ENCODE data around the gene CDH1.
A peak's percentile ranks its signal among the peaks of the same experiment; 100 is the strongest.

The CDH1 gene

DNA sequence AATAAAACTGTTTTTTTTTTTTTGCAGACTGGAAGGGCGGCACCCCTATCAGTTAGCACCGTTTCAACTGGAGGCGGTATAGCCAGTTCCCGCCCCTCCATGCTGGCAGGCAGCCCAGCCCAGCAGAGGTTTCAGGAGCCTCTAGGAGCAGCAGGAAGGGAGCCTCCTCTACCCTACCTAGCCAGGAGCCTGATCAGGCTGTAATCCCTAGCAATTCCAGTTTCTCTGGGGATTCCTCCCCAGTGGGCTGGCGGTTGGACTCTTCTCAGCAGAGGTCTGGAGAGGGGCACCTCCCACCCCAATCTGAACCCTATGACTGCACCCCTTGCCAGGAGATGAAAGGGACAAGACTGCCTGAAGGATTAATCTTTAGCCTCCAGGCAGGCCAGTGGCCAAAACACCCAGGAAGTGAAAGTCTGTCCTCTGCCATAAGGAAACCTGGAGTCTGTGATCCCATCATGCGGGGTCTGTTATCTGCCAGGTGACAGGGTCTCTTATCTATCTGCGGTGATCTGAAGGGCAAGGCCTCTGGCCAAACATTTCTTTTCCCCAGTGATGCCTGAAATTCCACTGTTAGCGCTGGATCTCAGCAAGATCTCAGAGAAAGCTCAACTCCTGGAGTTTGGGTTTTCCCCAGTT is 4.9 kb upstream of the CDH1 start:
- peak overlapping the region; percentile 62 for H3K27ac ChIP-seq
- no peak for TF ChIP-seq ZFX (IDR thresholded peaks at IDR 0.05; ENCODE audit: borderline replicate concordance)
- TF ChIP-seq, protein P1, sequence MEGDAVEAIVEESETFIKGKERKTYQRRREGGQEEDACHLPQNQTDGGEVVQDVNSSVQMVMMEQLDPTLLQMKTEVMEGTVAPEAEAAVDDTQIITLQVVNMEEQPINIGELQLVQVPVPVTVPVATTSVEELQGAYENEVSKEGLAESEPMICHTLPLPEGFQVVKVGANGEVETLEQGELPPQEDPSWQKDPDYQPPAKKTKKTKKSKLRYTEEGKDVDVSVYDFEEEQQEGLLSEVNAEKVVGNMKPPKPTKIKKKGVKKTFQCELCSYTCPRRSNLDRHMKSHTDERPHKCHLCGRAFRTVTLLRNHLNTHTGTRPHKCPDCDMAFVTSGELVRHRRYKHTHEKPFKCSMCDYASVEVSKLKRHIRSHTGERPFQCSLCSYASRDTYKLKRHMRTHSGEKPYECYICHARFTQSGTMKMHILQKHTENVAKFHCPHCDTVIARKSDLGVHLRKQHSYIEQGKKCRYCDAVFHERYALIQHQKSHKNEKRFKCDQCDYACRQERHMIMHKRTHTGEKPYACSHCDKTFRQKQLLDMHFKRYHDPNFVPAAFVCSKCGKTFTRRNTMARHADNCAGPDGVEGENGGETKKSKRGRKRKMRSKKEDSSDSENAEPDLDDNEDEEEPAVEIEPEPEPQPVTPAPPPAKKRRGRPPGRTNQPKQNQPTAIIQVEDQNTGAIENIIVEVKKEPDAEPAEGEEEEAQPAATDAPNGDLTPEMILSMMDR (IDR thresholded peaks at IDR 0.05): no peak

DNA sequence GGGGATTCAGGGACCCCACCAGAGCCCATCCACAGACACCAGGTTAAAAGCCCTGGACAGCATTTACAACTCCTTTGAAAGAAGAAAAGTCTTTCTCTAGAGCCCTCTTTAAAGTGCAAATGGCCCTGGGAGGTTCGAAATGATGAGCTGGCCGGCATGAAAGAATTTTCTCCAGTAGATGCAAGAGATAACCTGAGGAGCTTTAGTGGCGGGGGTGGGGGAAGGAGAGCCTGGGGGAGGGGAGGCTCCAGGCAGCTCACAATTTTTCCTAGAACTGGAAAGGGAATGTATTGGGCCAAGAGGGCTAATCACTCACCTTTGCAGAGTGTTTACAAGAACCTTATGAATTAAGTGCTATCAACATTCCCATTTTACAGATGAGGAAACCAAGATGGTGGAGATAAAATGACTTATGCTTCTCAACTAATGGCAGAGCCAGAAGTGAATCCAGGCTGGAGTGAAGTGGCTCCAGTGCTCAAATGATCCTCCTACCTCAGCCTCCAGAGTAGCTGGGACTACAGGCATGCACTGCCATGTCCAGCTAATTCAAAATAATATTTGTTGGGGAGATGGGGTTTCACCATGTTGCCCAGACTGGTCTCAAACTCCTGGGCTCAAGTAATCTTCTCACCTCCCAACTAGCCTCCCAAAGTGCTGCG is 4.2 kb upstream of the CDH1 start:
- peak overlapping the region; percentile 62 for H3K27ac ChIP-seq
- TF ChIP-seq, protein P1 (IDR thresholded peaks at IDR 0.05): no peak
- no peak for TF ChIP-seq ZFX (IDR thresholded peaks at IDR 0.05; ENCODE audit: borderline replicate concordance)

DNA sequence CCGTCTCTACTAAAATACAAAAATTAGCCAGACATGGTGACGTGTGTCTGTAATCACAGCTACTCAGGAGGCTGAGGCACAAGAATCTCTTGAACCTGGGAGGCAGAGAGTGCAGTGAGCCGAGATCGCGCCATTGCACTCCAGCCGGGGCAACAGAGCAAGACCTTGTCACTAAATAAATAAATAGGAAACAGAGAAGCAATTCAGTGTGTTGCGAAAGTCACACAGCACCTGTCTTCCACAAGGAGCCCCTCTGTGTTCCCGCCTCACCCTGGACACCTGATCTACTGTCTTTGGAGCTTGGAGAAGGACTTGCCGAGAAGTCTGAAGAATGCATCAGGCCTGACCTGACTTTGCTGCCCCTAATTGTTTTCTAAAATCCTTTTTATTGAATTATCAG is 3.5 kb upstream of the CDH1 start:
- no peak overlapping the region for H3K27ac ChIP-seq
- no peak for TF ChIP-seq ZFX (IDR thresholded peaks at IDR 0.05; ENCODE audit: borderline replicate concordance)
- TF ChIP-seq, protein P1 (IDR thresholded peaks at IDR 0.05): no peak

DNA sequence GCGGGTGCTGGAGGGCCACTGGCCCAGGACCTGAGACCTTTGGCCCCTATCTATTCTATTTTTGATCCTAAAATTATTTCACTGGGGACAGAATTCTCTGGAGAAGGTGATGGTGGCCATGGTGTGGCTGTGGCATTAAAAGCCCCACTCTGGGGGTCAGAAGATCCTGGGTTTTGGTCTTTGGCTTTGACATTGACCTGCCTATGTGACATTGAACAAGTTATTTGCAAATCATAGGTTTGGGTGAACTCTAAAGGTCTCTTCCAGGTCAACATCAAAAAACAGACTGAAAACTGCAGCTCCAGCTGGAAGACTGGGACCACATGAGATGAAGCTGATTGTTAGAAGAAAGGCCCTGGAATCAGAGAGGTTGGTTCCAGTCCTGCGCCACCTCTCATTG is 2.3 kb upstream of the CDH1 start:
- no peak for TF ChIP-seq ZFX (IDR thresholded peaks at IDR 0.05; ENCODE audit: borderline replicate concordance)
- TF ChIP-seq, protein P1 (IDR thresholded peaks at IDR 0.05): no peak
- H3K27ac ChIP-seq: no peak overlapping the region

DNA sequence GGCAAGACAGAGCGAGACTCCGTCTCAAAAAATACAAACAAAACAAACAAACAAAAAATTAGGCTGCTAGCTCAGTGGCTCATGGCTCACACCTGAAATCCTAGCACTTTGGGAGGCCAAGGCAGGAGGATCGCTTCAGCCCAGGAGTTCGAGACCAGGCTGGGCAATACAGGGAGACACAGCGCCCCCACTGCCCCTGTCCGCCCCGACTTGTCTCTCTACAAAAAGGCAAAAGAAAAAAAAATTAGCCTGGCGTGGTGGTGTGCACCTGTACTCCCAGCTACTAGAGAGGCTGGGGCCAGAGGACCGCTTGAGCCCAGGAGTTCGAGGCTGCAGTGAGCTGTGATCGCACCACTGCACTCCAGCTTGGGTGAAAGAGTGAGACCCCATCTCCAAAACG is 531 bp upstream of the CDH1 start:
- H3K27ac ChIP-seq: peak overlapping the region; percentile 100
- TF ChIP-seq ZFX (IDR thresholded peaks at IDR 0.05; ENCODE audit: borderline replicate concordance): no peak
- TF ChIP-seq, protein P1 (IDR thresholded peaks at IDR 0.05): no peak

DNA sequence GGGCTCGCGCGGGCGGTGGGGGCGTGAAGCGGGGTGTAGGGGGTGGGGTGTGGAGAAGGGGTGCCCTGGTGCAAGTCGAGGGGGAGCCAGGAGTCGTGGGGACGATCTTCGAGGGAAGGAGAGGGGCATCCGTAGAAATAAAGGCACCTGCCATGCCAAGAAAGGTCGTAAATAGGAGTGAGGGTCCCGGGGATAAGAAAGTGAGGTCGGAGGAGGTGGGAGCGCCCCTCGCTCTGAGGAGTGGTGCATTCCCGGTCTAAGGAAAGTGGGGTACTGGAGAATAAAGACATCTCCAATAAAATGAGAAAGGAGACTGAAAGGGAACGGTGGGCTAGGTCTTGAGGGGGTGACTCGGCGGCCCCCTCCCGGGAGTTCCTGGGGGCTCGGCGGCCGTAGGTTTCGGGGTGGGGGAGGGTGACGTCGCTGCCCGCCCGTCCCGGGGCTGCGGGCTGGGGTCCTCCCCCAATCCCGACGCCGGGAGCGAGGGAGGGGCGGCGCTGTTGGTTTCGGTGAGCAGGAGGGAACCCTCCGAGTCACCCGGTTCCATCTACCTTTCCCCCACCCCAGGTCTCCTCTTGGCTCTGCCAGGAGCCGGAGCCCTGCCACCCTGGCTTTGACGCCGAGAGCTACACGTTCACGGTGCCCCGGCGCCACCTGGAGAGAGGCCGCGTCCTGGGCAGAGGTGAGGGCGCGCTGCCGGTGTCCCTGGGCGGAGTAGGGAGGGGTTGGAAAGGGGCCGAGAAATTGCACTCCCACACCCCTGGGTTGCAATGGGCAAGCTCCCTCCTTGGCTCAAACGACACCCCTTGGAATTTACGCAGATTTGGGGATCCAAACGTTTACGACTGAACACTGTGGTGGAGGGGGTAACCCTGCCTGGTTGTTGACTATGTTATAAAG is 888 bp downstream of the CDH1 start:
- no peak for TF ChIP-seq ZFX (IDR thresholded peaks at IDR 0.05; ENCODE audit: borderline replicate concordance)
- TF ChIP-seq, protein P1 (IDR thresholded peaks at IDR 0.05): peak; percentile 59
- H3K27ac ChIP-seq: peak overlapping the region; percentile 100
